ENCODE measurements around the gene KCNJ9. TPM values are rescaled to one million over a fixed set of nuclear protein-coding genes. Genes with fewer than 3 reads are reported as not detected.

Gene KCNJ9
- total and polyA plus RNA-seq, 2 of the 13 experiments (the other 11 are each of a cell fraction or from before 2014, with no cell fraction given): not detected

GRCh38 chr1:160046494-160047110, 34.7 kb upstream of the KCNJ9 start (continued):
- TF ChIP-seq HIC2 (CRISPR knock-in tag; IDR thresholded peaks at IDR 0.05; ENCODE audit: low read depth) (peak; percentile 62; the same call in 1 of the 2 replicates), HNRNPL (IDR thresholded peaks at IDR 0.05; ENCODE audit: low read depth, low read length) (peak; percentile 90), ZNF18 (CRISPR knock-in tag; IDR thresholded peaks at IDR 0.05; ENCODE audit: insufficient replicate concordance) (no peak), ZNF784 (CRISPR knock-in tag; IDR thresholded peaks at IDR 0.05; ENCODE audit: borderline replicate concordance) (no peak), PCBP1 (IDR thresholded peaks at IDR 0.05; ENCODE audit: borderline replicate concordance, low read depth, low read length) (no peak), ZBTB10 (CRISPR knock-in tag; IDR thresholded peaks at IDR 0.05; ENCODE audit: borderline replicate concordance) (peak; percentile 59; the same call in 1 of the 2 replicates), FOXA3 (CRISPR knock-in tag; IDR thresholded peaks at IDR 0.05) (0 out of 2 replicates have a peak, but pooled peaks have one; percentile 12), ZBTB46 (CRISPR knock-in tag; IDR thresholded peaks at IDR 0.05; ENCODE audit: borderline replicate concordance) (no peak), ZNF646 (CRISPR knock-in tag; IDR thresholded peaks at IDR 0.05) (peak; percentile 19; the same call in 1 of the 2 replicates), SAP130 (CRISPR knock-in tag; IDR thresholded peaks at IDR 0.05; ENCODE audit: low read depth) (peak; percentile 39)
